NCI-H460 (cell line): ENCODE measurements around the gene BEAN1. TPM values are rescaled to one million over a fixed set of nuclear protein-coding genes. Genes with fewer than 3 reads are reported as not detected.
"Not testable (repeated sequence)": the region's sequence is repeated elsewhere in the genome, so short reads cannot be mapped to it uniquely, and the experiment has no call there.

Experiments used
- DNase-seq: peaks from one replicate; pipeline ENCODE4 v3.0.0-alpha.2; 2016; ENCODE audit warnings: low read depth; ENCODE audit errors: extremely low read depth
- total RNA-seq: library from RNA; depleted of rRNA; stranded (reverse); fragments of >200 nt; shearing (Covaris generic); gene quantifications from 2 replicates; pipeline ENCODE4 v1.2.3, GENCODE V29; 2014

BEAN1 gene
- total RNA-seq, 1 experiment from 2014 or later: 0.42 TPM

DNA sequence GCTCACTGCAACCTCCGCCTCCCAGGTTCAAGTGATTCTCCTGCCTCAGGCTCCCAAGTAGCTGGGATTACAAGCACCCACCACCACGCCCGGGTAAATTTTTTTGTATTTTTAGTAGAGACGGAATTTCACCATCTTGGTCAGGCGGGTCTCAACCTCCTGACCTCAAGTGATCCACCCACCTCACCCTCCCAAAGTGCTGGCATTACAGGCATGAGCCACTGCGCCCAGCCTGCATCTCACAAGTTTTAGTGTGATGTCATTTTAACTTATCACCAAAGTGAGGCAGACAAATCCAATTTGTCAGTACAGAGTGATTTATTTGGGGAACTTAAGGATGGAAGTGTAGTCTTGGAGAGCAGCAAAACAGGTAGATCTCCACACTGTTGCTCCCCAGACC lies 39.5 kb downstream of the BEAN1 start:
- not testable (repeated sequence) for DNase-seq

GRCh38 chr16:66467611-66468010 lies 40.5 kb downstream of the BEAN1 start:
- no peak for DNase-seq

DNA sequence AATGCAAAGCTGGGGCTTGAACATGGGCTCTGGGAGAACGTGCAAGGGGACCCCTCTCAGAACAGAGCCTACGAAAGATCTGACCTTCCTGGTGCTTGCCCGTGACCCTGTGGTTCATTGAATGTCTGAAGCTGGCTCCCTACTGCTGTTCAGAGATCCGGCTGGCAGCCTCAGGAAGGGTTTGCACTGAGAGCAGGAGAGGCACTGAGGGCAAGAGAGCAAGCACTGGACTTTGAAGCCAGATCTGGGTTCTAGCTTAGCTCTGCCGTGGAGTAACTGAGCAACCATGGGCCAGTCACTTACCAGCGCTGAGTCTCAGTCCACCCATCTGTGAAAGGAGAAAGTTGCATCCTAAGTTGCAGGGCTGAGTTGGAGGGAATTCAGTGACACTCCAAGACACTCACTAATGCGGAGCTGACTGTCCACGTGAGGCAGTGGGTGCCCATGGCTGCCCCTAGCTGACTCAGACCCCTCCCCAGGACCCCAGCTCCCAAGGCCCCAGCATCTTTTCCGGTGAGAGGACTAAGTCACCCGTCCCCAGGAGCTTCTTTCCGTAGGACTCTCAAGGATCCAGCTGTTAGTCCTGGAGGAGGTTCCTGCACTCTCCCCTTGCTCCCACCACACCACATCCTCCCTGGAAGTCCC lies 41.3 kb downstream of the BEAN1 start:
- no peak for DNase-seq

GRCh38 chr16:66469291-66469946 lies 42.3 kb downstream of the BEAN1 start:
- DNase-seq: no peak

GRCh38 chr16:66469947-66470546 lies 43.0 kb downstream of the BEAN1 start:
- DNase-seq: no peak

GRCh38 chr16:66470556-66470955 lies 43.5 kb downstream of the BEAN1 start:
- no peak for DNase-seq

DNA sequence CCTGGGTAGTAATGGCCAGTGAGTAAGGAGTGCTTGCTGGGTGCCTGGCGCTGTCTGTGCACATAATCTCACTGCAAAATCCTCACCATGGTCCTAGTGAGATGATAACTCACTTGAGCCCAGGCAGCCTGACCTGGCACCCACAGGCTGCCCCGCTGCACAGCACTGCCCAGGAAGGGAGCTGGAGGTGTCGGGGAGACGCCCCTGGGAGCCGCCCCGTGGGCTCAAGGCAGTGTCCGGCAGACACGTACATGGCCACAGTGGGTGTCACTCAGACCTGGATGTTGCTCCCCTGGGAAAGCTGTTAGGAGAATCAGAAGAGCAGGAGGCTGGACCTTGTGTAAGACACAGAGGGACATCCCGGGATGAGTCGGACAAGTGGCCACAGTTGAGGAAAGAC lies 44.2 kb downstream of the BEAN1 start:
- DNase-seq: no peak

- no peak for DNase-seq
These were observed 44.8 kb downstream of the BEAN1 start for GRCh38 chr16:66471716-66472393.

- DNase-seq: no peak
These were observed 46.0 kb downstream of the BEAN1 start for GRCh38 chr16:66473051-66473571.

- no peak for DNase-seq
These were observed 46.8 kb downstream of the BEAN1 start for GRCh38 chr16:66473654-66474519.

DNA sequence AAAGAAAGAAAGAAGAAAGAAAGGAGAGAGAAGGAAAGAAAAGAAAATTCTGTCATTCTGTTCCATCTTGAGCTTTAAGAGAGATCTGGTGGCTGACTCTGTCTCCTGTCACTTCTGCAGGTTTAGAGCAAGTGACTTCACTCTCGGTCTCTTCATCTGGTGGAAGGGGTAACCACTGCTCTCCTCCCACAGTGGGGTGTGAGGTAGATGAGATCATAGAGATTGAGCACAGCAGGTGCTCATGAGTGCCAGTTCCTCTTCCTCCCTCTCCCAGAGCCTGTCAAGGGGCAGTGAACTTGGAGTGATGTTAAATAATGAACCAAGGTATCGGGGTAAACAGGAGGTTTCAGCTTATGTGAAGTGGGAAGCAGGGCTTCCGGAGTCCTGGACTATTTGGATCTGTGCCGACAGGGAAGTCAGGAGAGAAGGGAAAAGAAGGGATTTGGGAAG lies 47.7 kb downstream of the BEAN1 start:
- DNase-seq: no peak

DNA sequence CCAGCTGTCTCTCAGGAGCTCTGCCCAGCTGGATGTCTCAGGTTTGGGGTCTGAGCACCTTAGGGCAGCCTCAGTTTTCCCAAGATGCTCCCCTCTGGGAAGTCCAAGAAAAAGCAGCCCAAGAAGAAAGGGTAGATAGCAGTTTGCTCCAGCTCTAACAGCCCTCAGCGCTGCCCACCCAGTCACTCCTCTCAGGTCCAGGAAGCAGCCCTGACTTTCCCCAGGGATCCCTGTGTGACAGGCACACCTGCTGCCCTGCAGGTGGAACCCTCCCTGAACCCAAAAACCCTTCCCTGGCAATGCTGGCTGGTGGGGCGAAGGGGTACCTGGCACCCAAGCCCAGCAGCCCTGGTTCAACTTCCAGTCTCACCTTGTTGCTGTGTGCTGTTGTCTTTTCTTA lies 48.1 kb downstream of the BEAN1 start:
- DNase-seq: no peak

GRCh38 chr16:66476328-66477027 lies 49.4 kb downstream of the BEAN1 start:
- DNase-seq: peak; percentile 19

GRCh38 chr16:66477028-66477515 lies 50.0 kb downstream of the BEAN1 start:
- no peak for DNase-seq

DNA sequence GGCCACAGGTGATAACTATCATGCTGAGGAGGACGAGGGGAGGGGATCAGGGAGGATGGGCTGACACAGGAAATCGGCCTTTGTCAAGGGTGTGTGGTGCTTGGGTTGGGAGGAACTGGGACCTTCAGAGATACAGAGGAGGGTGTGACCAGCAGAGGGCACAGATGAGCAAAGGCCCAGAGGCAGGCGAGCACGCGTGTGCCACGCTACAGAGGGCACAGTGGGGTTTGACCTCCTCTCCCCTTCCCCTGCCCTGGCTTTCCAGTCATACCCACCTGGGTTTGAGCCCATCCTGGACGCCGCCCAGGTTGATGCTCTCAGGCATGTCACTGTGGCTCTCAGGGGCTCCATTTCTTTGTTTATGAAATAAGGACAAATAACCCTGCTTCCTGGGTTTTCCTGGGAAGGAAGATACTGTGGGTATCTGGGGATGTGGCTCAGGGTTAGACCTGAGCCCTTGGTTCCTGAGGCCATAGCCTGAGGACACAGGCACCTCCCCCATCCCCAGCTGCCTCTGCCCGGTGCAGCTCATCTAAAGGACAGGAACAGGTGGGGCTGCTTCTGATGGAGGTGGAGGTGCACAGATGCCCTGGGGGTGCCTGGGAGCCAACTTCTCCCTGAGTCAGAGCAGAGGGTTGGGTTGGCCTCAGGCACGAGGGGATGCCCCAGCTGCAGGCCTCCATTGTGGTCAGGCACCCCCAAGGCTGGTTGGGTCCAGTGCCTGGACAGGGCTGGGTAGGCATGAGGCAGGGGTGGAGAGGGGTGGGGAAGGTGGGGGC lies 51.8 kb downstream of the BEAN1 start:
- DNase-seq: peak; percentile 87

DNA sequence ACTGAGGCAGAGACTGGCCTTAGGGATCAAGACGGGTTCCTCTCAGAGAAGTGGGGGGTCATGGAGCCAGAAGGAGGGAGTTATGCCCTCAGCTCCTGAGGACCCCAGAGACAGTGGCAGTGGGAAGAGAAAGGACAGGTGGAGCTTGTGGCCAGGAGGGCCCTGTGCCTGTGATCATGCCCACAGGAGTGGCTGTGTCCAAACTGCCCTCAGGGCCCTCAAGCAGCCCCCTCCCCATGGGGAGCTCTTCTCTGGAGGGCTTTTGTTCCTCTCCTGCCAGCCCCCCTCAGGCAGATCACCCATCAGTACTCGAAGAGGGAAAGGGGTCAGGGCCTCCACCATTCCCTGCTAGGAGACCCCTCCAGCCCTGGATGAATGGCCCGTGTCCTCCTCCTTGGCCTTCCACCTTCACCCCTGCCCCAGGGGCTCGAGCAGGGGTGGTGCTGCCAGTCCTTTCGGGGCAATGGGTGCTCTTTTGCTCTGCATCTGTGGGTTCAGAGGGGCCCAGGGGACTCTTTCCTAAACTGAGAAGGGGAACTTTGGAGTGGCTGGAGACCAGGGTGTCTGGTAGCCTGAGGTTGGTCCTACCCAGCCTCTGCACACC lies 52.7 kb downstream of the BEAN1 start:
- no peak for DNase-seq

DNA sequence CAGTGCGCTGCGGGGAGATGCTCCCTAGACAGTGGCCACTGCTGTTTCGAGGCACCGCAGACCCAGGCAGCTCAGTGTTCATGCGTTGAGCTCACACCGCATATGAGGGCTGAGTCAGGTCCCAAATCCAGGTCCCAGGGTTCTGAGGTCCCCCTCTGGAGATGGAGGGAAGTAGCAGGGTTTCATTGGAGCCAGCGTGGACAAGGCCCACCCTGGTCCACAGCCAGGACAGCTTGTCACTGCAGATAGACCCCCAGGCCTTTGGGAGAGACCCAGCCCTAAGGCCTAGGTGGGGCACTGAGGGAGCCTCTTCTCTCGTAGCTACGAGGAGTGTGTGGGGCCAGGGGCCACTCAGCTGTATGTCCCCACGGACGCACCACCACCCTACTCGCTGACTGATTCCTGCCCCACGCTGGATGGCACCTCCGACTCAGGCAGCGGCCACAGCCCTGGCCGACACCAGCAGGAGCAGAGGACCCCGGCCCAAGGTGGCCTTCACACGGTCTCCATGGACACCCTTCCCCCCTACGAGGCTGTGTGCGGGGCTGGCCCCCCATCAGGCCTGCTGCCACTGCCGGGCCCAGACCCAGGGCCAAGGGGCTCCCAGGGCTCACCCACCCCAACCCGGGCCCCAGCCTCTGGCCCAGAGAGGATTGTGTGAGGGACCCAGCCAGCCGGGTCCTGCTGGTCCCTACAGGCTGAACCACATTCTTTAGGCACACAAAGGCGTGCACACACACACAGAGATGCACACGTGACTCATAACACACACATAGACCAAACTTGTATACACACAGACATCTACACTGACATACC lies 53.4 kb downstream of the BEAN1 start:
- no peak for DNase-seq
